GM19025 (cell line): ENCODE data around the gene RAPGEF1.

ENCODE experiments used
- ATAC-seq: cut with Tn5 transposase; IDR thresholded peaks from one replicate; pipeline ENCODE4 v1.9.1; 2021; ENCODE audit warnings: mild to moderate bottlenecking, low read depth, moderate library complexity; ENCODE audit not compliant: unreplicated experiment

RAPGEF1 gene

DNA sequence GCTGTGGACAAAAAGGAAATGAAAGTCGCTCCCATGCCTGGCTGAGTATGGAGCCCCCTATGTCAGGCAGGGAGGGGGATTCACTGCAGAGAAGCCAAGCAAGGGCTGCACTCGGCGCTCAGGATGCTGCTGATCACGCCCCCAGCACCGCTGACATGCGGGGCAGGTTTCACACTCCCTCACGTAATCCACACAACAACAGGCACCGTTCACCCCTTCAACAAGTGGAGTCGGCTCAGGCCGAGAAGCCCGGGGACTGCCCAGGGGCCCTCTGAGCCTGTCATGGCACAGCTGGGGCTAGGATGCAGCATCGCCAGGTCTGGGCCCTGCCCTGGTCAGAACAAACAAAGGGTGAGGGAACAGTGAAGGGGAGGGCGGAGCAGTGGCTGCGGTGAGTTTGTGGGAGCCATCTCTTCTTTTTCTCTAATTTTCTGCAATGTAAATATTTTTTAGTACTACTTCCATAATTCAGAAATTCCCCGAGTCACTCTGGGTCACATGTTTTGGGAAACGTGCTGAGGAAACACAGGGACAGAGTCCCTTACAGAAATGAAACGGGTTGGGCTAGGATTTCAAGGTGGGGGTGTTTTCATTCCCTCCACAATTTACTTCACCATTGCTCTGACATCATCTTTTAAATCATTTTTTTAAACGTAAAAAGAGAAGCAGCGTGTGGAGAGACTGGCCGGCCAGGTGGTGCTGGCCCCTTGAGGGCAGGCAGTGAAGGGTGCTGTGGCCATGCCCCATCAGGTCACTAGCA lies 144.8 kb downstream of the RAPGEF1 start:
- no peak for ATAC-seq

DNA sequence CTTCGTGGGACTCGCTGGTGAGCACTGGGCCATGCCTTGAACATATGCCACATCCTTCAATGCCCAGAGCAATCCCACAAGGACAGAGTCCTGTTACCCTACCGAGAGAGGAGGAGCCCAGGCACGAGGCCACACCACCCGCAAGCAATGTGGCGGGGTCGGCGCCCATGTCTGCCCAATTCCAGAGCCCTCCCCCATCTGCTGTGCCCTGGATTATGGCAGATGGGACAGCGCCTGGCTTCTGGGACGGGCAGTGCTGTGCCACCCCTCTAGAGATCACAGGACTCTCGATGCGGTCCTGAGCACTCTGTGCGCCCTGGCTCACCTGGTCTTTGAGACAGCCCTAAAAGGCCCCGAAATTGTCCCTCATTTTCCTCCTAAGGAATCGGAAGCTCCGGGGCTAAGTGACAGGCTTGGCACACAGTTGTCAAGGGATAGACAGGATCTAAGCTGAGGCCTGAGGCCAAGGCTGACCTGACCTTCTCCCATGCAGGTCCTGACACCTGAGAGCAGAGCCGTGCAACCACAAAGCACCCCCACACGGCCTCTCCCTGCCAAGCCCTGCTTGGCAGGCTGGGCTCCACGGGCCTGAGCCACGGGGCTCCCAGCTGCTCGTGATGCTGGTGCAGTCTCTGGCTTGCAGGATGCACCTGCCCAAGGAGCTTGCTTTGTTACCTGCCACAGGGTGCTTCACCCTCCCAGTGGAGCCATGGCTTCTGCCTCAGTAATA lies 145.8 kb downstream of the RAPGEF1 start:
- ATAC-seq = no peak

DNA sequence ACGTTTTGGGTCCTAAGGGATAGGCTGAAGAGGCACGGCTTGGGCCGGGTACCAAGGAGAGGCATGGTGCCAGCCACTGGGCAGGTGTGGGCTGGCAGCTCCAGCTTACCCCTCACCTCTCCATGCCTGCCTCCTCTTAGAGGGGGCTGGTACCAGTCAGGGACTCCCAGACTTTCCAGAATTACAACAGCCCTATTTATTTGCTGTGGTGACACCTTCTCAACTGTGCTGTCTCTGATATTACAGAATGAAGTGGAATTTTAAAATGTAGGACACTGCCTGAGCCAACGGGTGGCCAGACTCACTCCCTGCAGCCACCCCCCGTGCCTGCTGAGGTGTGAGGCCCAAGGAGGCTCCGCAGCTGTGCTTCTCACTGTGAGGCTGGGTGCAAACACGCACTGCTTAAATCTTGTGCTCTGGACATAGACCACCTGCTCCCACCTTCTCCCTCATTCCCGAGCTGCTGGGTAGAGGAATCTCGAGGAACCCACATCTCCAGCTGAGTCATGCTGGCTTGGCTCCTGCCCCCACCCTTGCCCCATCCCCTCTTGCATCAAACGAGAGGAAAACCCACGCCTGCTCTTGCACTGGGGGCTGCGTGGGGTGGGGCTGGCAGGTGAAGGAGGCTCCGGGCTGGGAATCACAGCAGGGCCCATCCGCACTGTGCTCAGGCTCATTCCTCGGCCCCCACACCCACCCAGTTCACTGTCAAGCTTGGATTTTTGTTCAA lies 146.6 kb downstream of the RAPGEF1 start:
- no peak for ATAC-seq

DNA sequence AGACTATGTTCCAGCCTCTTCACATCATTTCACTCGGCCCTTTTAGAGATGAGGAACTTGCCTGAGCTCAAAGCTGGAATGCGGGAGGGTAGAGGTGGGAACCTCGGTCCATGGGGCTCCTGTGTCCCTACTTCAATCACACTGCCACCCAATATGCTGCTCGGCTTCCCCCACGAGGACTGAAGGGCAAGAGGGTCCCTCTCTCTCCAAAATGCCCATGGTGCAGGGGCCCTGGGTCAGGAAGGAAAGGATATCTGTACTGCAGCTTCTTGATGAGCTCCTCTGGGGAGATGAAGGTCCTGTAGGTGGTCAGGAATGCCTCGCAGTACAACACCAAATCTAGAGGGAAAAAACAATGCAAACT lies 148.0 kb downstream of the RAPGEF1 start:
- ATAC-seq = no peak

DNA sequence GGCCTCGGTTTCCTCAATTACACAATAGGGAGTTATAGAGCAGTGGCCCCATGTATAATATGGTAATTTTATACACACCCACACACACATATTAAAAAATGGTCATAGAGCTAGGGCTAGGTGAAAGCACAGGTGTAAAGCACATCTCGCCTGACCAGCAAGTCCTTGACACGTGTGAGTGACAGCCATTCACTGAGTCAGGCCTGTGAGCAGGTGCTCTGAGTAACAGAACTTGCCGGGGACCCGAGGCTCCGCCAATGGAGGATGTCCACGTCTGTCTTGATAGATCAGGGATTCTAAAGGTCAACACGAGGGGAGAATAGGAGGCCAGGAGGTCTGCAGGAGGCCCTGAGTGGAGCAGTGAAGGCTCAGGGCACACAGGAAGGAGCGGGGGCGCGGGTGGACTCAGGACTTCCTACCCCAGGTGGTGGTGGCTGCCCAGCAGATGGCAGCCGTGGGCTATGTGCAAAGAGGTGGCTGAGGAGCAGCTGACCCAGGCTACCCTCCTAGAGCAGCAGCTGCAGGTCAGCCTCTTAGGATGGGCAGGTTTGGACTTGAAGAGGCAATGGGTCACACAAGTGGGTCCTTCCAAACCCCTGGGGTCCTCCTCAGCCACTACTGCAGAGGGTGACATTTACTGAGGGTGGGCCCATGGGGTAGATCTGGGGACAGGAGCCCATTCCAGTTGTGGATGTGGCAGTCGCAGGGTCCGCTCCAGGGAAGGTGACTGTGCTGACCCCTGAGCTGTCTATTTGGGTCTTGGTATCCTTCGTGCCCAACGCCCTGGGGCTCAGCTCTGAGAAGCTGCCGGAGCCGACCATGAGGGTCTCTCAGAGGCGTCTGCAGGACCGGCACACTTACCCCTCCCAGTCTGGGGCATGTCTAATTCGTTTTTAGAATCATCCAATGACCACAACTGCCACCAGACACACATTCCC lies 148.7 kb downstream of the RAPGEF1 start:
- ATAC-seq = no peak

DNA sequence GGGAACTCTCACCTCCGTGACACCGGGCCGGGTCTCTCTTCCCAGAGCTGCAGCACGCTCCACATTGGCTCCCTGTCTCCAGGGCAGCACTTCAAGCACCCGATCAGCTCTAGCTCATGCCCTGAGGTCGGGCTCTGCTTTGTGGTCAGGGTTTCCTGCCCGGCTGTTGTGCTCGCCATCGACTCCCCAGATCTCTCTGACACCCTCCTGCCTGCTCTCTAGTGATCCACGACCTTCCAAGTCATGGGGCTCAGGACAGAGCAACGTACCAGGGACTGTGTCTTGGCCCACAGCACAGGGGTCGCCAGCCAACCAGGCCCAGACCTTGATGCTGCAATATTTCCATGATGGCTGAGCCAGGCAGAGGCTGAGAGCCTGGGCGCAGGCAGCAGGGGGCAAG lies 149.4 kb downstream of the RAPGEF1 start:
- no peak for ATAC-seq

DNA sequence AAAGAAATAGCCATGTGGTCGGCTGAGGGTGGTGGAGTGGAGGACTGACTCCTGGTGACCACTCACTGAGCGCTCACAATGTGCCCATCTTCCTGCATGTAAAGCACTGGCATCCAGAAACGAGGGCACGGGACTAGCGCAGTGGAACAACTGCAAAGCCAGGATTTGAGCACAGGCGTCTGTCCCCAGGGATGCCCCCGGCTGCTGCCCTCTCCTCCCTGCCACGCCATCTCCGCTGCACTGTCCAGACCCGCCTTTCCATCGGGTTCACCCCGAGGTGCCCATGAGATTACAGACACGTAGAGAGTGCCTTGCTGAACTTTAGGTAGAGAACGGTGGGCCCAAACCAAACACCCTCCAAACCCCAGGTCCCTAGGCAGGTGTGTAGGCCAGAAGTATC lies 149.9 kb downstream of the RAPGEF1 start:
- ATAC-seq = no peak

DNA sequence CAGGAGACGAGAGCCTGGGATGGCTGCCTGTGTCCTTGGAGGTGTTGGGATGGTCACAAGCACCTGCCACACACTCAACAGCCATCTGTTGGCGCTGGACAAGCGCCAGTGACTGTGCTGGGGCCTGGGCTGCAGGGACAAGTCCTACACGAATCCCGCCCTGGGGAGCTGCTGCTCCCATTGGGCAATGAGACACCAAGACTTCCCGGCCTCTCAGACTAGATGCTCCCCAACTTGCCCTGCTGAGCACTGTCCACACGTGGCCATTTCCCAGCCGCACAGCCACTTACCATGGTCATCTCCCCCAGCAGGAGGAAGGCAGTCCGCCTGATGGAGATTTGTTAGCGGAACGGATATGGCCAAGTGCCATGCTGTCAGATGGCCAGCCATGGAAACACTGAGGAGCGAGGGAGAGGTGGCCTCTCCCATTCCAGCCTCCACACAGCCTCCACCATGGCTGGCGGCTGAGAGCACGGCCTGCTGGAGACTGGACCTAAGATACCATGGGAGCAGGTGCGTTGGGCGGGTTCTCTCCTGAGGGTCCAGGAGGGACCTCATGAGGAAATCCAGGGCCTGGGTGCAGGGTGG lies 150.7 kb downstream of the RAPGEF1 start:
- ATAC-seq = no peak

DNA sequence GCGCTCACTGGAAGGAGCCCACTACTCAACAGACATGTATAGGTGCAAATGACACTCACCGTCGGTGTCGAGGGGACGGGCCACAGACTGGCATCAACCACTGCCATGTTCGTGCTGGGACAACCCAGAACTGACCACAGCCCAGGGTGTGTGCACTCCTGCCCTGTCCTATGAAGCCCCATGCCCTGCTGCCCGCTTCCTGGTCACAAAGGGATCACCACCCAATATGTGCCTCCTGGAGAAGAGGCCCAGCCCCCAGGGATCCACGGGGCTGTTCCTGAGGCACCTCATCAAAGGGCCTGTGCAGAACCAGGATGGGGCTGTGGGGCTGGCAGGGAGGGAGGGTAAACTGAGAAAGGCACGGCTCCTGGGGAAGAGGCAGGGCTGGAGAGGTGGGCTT lies 151.5 kb downstream of the RAPGEF1 start:
- no peak for ATAC-seq

DNA sequence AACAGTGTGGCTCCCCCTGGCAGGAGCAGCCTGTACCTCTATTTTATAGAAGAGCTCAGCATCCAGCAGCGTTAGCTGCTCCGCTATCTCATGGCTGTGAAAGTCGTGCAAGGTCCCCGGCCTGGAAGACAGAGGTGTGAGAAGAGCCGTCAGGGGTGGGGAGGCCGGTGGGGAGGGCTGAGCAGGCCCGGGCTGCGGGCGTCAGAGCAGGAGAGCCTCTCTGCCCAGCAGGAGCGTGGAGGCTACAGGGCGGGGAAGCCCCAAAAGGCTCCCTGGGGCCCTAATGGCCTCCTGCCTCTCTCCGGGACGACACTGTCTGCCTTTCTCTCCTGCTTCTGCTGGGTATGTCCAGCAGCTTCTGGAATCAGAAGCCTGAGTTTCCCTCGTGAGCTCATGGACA lies 152.0 kb downstream of the RAPGEF1 start:
- no peak for ATAC-seq

DNA sequence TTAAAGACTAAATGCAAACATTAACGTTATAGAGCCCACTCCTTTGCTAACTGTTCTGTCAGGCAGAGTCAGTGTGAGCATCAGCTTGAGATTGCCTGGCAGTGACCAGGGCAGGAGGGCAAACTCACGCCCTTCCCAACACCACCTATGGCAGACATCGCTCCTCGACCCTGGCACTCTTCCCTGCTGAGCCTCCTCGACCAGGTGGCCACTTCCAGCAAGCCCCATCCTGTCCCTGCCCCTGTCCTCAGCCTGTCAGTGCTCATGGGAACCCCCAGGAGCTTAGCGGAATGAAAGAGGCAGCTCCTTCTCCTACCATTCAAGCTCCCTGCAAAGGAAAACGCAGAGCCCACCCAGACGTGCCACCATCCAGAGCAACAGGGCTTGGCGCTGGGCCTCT lies 152.5 kb downstream of the RAPGEF1 start:
- no peak for ATAC-seq

DNA sequence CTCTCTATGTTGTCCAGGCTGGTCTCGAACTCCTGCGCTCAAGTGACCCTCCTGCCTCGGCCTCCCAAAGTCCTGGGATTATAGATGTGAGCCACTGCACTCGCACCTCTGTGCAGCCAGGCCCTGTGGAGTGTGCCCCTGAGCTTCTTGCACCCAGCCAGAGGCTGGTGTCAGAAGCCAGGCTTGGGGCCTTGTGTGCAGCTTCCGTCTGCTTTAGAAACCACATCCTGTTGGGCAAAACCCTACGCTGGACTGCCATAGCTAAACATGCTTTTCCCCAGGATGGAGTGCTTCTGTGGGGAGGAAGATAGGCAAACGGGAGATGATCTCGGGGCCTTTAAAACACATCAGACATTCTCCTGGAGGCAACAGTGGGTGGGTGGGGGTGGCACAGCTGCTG lies 154.5 kb downstream of the RAPGEF1 start:
- ATAC-seq = no peak

DNA sequence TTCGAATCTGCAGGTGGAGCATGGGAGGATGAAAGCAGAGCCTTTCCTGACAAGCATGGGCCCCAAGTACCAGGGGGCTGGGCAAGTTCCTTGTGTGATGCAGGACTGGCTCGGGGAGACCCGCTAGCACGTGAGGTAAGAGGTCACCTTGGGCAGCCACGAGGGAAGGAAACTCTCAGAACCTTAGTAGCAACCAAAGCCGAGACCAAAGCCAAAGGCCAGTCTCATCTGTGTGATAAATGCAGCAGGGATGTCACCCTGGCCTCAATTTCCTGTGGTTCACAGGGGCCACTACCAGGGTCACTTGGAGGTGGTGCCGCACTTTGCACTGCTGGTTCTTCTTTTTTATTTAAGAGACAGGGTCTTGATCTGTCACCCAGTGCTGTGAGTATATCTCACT lies 155.0 kb downstream of the RAPGEF1 start:
- ATAC-seq = no peak

DNA sequence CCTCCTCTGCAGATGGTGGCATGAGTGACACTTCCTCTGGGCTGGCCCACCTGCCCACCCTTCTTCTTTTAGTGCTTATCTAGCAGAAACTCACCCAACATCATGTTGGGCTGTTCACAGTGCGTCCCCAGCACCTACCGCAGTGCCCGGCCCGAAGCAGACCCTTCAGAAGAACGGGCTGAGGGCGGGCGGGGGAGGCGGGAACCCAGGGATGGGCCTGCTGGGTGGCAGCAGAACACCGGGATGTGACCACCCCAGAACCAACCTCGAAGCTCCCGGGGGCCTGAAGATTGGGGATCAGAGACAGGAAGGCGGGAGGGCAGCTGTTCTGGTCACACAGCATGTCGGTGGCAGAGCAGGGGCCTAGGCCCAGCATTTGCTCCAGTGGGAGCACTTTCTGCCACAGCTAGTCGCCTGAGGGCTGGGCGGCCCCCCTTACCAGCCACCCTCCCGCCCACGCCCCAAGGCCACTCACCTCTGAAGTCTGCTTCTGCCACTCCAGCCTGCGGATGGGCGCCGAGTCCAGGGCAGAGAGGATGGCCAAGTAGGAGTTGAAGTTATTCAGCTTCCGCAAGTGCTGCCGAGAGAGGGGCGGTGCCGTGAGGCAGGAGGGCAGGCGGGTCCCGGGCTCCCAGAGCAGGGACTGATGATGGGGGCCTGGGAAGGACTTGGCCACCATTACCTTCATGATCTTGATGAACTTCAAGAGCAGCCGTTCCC lies 155.9 kb downstream of the RAPGEF1 start:
- ATAC-seq = no peak

DNA sequence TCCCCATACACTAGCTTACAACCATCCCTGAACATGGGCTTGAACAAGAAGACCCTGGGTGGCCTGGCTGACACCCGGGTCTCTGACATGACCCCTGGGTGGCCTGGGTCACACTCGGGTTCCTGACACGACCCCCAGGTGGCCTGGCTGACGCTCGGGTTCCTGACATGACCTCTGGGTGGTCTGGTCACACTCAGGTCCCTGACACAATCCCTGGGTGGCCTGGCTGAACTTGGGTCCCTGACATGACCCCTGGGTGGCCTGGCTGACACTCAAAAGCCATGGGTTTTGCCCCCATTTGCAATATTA lies 156.6 kb downstream of the RAPGEF1 start:
- no peak for ATAC-seq

DNA sequence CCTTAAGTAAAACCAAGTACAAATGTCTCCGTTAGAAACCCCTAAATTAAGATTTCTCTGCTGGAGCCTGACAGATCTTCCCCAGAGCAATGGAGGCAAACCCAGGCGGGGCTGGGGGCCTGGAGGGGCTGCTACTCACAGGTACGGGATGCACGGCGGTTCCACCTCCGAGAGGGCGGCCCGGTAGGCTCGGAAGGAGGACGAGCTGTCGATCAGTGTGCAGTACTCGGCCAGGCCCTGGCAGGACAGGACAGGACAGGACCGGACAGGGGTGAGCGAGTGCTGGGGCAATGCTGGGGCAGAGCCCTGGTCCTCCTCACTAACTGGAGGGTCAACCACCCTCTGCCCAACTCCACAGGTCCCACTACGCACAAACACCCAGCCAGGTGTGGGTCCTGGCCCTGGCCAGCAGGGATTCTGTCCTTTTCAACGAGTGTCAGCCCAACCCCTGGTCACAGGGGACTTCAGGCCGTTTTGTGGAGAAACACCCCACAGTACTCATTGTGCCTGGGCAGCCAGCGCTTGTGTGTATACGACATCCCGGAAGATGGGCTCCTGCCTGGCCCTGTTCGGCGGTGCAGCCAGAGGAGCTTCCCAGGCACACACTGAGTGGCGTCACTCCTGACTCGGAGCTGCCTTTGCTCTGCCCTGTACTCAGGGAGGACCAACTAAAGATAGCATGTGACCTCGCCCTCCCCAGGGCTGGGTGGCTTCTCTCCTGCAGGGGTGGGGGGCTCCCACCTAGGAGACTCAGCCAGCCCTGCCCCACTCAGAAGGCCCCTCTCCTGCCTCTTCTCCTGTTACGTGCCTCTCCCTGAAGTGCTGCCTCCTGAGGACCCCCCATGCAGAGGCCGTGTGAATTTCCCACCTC lies 157.2 kb downstream of the RAPGEF1 start:
- ATAC-seq = no peak

DNA sequence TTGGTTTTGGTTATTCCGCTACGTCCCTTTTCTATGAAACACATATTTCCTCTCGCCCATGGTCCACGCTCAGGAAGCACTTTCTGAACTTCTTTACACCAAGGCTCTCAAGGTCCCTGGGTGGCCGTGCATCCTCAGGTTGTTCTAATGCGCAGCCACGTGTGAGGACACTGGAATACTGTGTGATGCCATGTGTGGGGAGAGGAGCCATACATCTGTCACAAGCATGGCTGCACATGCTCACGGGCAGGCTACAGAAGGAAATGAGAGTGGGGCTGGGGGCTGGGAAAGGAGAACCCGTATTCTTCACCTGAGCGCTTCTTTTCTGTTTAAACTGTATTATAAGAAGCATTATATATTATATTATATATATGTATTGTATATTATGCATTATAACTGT lies 157.8 kb downstream of the RAPGEF1 start:
- ATAC-seq = no peak

DNA sequence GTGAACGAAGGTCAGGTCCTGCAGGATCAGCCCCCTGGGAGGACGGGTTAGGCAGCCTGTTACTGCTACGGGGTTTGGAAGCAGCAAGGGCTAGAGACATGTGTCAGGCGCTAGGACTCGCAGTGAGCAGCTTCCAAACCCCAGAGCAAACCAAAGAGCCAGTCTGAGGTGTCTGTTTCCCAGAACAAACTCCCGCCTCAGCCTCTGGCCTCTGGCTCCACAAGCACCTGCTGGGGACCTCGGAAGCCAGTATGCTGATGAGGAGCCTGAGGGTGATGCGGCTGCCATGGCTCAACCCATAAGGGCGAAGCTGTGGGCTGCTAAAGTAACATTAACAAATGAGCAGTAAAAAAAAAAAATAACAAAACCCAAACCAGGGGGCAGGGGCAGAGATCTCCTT lies 159.5 kb downstream of the RAPGEF1 start:
- no peak for ATAC-seq

DNA sequence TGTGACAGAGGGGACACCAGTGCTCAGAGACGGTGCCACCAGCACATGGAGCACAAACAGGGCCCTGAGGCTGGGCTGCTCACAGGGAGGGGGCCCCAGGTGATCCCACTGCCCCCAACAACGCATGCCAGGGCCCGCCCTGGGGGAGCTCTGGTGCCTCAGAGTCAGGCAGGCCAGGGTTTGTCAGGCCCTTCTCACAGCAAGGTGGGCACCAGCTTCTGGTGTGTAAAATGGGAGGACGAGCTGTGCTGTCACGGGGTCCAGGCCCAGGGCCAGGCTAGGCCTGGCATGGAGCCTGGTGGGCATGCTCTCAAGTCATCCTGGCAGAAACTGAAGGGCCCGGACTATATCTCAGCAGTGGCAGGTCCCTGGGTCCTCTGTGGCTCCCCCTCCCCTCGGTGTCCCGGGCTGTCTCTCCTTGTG lies 160.1 kb downstream of the RAPGEF1 start:
- no peak for ATAC-seq
